Spleen (tissue), 11 donors: ENCODE measurements around the gene ST3GAL4. TPM values are rescaled to one million over a fixed set of nuclear protein-coding genes. Genes with fewer than 3 reads are reported as not detected.

Source experiments
- DNase-seq: peaks from one replicate; pipeline ENCODE4 v3.0.0-alpha.2; 2020
- H3K27ac ChIP-seq, 8 donors: fragments of 200-600 bp; sonication (generic) in 7 of 8; 1 replicate in 4 of 8; 2 replicates in 4 of 8; pipeline versions ENCODE4 v1.5.0 to v1.8.0; 2016 to 2021; ENCODE audit warnings: inconsistent platforms in 4 of 8, mild to moderate bottlenecking in 4 of 8, moderate library complexity in 1 of 8
- H3K27me3 ChIP-seq, 7 donors: fragments of 200-600 bp; sonication (generic) in 6 of 7; replicated peaks in 1 of 7; 1 replicate in 4 of 7; 2 replicates in 3 of 7; pipeline versions ENCODE4 v1.5.0 to v1.8.0; 2016 to 2021; ENCODE audit warnings: inconsistent platforms in 3 of 7, mild to moderate bottlenecking in 1 of 7
- H3K36me3 ChIP-seq, 6 donors: fragments of 200-600 bp; sonication (generic) in 5 of 6; 1 replicate in 4 of 6; 2 replicates in 2 of 6; pipeline versions ENCODE4 v1.5.0 to v1.8.0; 2016 to 2021; ENCODE audit warnings: inconsistent platforms in 2 of 6
- H3K4me1 ChIP-seq, 6 donors: fragments of 200-600 bp; sonication (generic) in 5 of 6; 1 replicate in 3 of 6; 2 replicates in 3 of 6; pipeline versions ENCODE4 v1.5.0 to v1.8.0; 2016 to 2021; ENCODE audit warnings: inconsistent platforms in 3 of 6
- H3K4me3 ChIP-seq, 8 donors: fragments of 200-600 bp; sonication (generic) in 7 of 8; 1 replicate in 4 of 8; 2 replicates in 4 of 8; pipeline versions ENCODE4 v1.5.0 to v1.8.0; 2016 to 2021; ENCODE audit warnings: inconsistent platforms in 4 of 8, mild to moderate bottlenecking in 4 of 8, moderate library complexity in 2 of 8
- H3K9me3 ChIP-seq, 8 donors: fragments of 200-600 bp; sonication (generic) in 7 of 8; 1 replicate in 4 of 8; 2 replicates in 4 of 8; pipeline versions ENCODE4 v1.5.0 to v1.8.0; 2016 to 2021; ENCODE audit warnings: inconsistent platforms in 4 of 8
- POLR2A ChIP-seq, 3 donors: fragments of 450-650 bp; IDR thresholded peaks; one replicate each; pipeline ENCODE4 v1.5.1; 2017; ENCODE audit warnings: antibody characterized with exemption in 3 of 3, mild to moderate bottlenecking in 1 of 3
- POLR2AphosphoS5 ChIP-seq, 3 donors: sonication (generic); formaldehyde crosslinking; IDR thresholded peaks; one replicate each; pipeline ENCODE4 v1.5.1; 2017; ENCODE audit warnings: antibody characterized with exemption in 3 of 3
- WGBS, 5 donors: extraction: QIAGEN DNeasy Blood & Tissue Kit in 3 of 5; methylation state at CpG; one replicate each; pipeline versions ENCODE4 v1.1.5 to v1.1.7; 2013 to 2018; 5-methylcytosine and 5-hydroxymethylcytosine counted together
- intact Hi-C: fragments of 100-400 bp; cut with DNase I; formaldehyde crosslinking; loops from one replicate; pipeline ENCODE4 v1.15.0; 2023; ENCODE audit warnings: low total_unique reads
- polyA plus RNA-seq, 3 donors: library from polyadenylated mRNA; stranded (reverse); fragments of 200-250 nt; gene quantifications; one replicate each; pipeline ENCODE4 v1.2.1, GENCODE V29; 2013
- total RNA-seq, 7 donors: library from RNA; depleted of rRNA in 3 of 7; stranded (reverse); fragments of >200 nt in 3 of 7; fragmentation: NEBNext Ultra II Directional in 4 of 7; extraction: Animal tissue kit (Norgen Biotek cat#: 25700) in 4 of 7; gene quantifications; one replicate each; pipeline versions ENCODE4 v1.1.0 to v1.2.1, GENCODE V29; 2016 to 2021
- TF ChIP-seq, protein P1 (sequence below), 11 experiments: fragments of 200-600 bp in 7 of 11; fragments of 450-650 bp in 4 of 11; sonication (generic) in 4 of 11; IDR thresholded peaks in 8 of 11; conservative IDR thresholded peaks in 3 of 11; 1 replicate in 7 of 11; 2 replicates in 4 of 11; pipeline versions ENCODE4 v1.4.0 to v1.8.0; 2016 to 2021; ENCODE audit warnings: antibody characterized with exemption in 11 of 11, inconsistent platforms in 4 of 11, mild to moderate bottlenecking in 1 of 11
- donor health status: healthy with polysubstance abuse.
- donor health status: DM: no; HTN: no; CAD: no; lungs with moderate emphysema.
- donor health status: DM: no; HTN: no; CAD: no.
- donor health status: Bipolar disorder and iron deficiency.
- donor health status: healthy.
- donor health status: DM: no; HTN: no; CAD: no.
- donor health status: DM: yes; HTN: yes; CAD: no.

Gene ST3GAL4
- total and polyA plus RNA-seq, 10 donors = 12.8 to 102 (median 47.4) TPM

GRCh38 chr11:126317756-126318573, 37.5 kb upstream of the ST3GAL4 start:
- intact Hi-C loops = no loop called here

DNA sequence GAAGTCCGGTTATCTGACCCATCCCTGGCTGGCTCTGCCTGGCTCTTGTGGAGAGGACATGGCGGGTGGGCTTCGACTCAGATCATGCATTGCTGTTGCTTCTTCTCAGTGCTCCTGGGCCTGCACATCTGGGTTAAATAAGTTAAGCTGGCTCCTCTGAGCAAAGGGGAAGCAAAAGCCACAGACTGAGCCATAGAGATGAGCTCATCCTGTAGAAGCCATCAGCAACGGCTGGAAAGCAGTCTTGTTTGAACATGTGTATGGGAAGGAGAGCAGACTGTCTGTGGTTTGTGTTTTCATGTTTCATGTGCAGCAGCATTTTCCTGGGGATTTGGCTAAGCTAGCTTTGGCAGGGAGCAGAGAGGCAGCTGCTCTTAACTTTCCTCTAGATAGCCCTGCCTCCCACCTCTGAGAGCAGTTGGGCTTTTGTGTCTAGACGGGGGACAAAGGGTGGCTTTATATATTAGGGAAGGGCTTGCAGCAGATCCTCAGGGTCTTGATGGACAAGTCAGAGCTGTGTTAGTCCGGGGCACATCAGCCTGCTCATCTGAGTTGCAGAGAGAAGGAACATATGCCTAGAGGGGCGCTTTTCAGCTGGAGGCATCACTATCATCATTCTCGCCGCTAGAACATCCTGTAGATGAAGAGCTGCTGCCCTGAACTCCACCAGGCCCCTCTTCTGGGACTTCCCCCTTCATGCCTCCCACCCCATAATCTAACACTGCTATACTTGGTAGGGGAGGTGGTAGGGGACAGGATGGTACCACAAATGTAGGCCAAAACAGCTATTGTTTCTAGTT, 36.7 kb upstream of the ST3GAL4 start:
- 23 to 47% (median 34%) methylated on average over 8 to 9 of the region's 9 CpGs for WGBS, 5 donors
- Histone ChIP-seq H3K4me3 (peak overlapping the region in 1 of 8 donors; percentile 32), H3K9me3 (no peaks in the 10 kb centered on the region), H3K36me3 (peaks cover 0 to 34% (median 9%) of the 10 kb centered on the region in 6 donors), H3K27ac (peak overlapping the region; percentile 20 to 85 (median 80)), H3K27me3 (no peaks in the 10 kb centered on the region), H3K4me1 (peaks cover 17 to 55% (median 24%) of the 10 kb centered on the region in 6 donors)
- no peak for DNase-seq
- intact Hi-C loops = no loop called here
- TF ChIP-seq POLR2A (IDR thresholded peaks at IDR 0.05) = no peak
- peak in 1 of 3 donors; percentile 2 for TF ChIP-seq POLR2AphosphoS5 (IDR thresholded peaks at IDR 0.05)

More at GRCh38 chr11:126317756-126318573, 37.5 kb upstream of the ST3GAL4 start:
- DNase-seq = peak; percentile 55
- Histone ChIP-seq H3K4me1 (peaks cover 17 to 64% (median 25%) of the 10 kb centered on the region in 6 donors), H3K4me3 (peak overlapping the region in 1 of 8 donors; percentile 32), H3K27ac (peak overlapping the region; percentile 40 to 85 (median 80)), H3K9me3 (no peaks in the 10 kb centered on the region), H3K36me3 (peaks cover 0 to 35% (median 9%) of the 10 kb centered on the region in 6 donors), H3K27me3 (no peaks in the 10 kb centered on the region)
- TF ChIP-seq POLR2AphosphoS5 (IDR thresholded peaks at IDR 0.05) = peak in 2 of 3 donors; percentile 8 to 62
- no peak for TF ChIP-seq POLR2A (IDR thresholded peaks at IDR 0.05)
- TF ChIP-seq, protein P1, sequence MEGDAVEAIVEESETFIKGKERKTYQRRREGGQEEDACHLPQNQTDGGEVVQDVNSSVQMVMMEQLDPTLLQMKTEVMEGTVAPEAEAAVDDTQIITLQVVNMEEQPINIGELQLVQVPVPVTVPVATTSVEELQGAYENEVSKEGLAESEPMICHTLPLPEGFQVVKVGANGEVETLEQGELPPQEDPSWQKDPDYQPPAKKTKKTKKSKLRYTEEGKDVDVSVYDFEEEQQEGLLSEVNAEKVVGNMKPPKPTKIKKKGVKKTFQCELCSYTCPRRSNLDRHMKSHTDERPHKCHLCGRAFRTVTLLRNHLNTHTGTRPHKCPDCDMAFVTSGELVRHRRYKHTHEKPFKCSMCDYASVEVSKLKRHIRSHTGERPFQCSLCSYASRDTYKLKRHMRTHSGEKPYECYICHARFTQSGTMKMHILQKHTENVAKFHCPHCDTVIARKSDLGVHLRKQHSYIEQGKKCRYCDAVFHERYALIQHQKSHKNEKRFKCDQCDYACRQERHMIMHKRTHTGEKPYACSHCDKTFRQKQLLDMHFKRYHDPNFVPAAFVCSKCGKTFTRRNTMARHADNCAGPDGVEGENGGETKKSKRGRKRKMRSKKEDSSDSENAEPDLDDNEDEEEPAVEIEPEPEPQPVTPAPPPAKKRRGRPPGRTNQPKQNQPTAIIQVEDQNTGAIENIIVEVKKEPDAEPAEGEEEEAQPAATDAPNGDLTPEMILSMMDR (IDR thresholded peaks at IDR 0.05 in 8 of 11, conservative IDR thresholded peaks at IDR 0.05 in 3 of 11) = no peak
- WGBS, 5 donors = 22 to 48% (median 32%) methylated on average over 12 to 14 of the region's 14 CpGs

DNA sequence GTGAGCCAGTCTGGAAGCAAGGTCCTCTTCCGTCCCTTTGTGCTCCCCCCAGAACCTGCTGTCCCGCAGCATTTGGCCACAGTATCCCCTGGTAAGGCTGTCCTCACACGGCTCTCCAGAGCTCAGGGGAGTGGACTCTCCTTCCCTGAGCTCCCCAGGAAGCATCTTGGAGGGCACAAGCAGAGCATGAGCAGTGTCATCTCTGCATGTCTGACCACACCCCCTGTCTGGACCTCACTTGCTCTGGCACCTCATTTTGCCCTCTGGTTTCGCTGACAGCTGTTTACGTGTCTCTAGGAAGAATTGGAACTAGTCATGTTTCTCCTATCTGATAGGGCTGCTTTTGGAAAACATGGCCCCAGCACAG, 36.1 kb upstream of the ST3GAL4 start:
- peak; percentile 64 for DNase-seq
- intact Hi-C loops = no loop called here
- Histone ChIP-seq H3K27me3 (no peaks in the 10 kb centered on the region), H3K9me3 (no peaks in the 10 kb centered on the region), H3K4me3 (no peak overlapping the region), H3K4me1 (peaks cover 17 to 53% (median 24%) of the 10 kb centered on the region in 6 donors), H3K27ac (peak overlapping the region; percentile 3 to 85 (median 80)), H3K36me3 (peaks cover 0 to 32% (median 3%) of the 10 kb centered on the region in 6 donors)
- WGBS, 5 donors = 69 to 86% (median 75%) methylated on average over 5 of the region's 5 CpGs
- TF ChIP-seq POLR2A (IDR thresholded peaks at IDR 0.05) (no peak), POLR2AphosphoS5 (IDR thresholded peaks at IDR 0.05) (no peak)
- TF ChIP-seq, protein P1 (IDR thresholded peaks at IDR 0.05 in 8 of 11, conservative IDR thresholded peaks at IDR 0.05 in 3 of 11) = no peak

DNA sequence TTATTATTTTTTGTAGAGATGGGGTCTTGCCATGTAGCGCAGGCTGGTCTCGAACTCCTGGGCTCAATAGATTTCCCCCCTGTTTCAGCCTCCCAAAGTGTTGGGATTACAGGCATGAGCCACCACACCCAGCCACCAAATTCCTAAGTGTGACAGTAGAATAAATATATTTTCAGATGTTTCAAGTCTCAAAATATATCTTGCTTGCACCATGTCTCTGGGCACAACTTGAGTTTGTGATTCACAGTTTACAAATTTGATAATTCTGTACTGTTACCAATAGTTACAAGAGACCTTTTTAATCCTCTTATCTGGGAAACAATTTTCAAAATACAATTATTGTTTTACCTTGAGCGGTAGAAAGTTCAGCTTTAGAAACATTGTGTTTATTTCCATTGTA, 32.5 kb upstream of the ST3GAL4 start:
- H3K27me3 ChIP-seq = no peaks in the 10 kb centered on the region
- no peak for DNase-seq
- no peaks in the 10 kb centered on the region for H3K9me3 ChIP-seq
- no peak overlapping the region for H3K4me3 ChIP-seq
- intact Hi-C loops = loop anchor here (10.0 kb wide), 1 partner anchor 102 kb away; no protein-coding TSS in a partner anchor
- H3K36me3 ChIP-seq = peaks cover 0 to 22% (median 0%) of the 10 kb centered on the region in 6 donors
- TF ChIP-seq POLR2A (IDR thresholded peaks at IDR 0.05) = no peak
- TF ChIP-seq, protein P1 (IDR thresholded peaks at IDR 0.05 in 8 of 11, conservative IDR thresholded peaks at IDR 0.05 in 3 of 11) = no peak
- no peak for TF ChIP-seq POLR2AphosphoS5 (IDR thresholded peaks at IDR 0.05)
- peaks cover 9 to 31% (median 16%) of the 10 kb centered on the region in 6 donors for H3K4me1 ChIP-seq
- 92 to 100% (median 98%) methylated on average over 3 of the region's 3 CpGs for WGBS, 5 donors
- H3K27ac ChIP-seq = no peak overlapping the region
